Prostate gland (tissue), 2 donors: ENCODE measurements around the gene CARNS1. TPM values are rescaled to one million over a fixed set of nuclear protein-coding genes. Genes with fewer than 3 reads are reported as not detected.

Source experiments
- DNase-seq: peaks from one replicate; pipeline ENCODE4 v3.0.0-alpha.2; 2019; ENCODE audit warnings: low spot score
- H3K27ac ChIP-seq, 2 donors: fragments of 200-600 bp; sonication (generic); 2 replicates each; pipeline ENCODE4 v1.5.1; 2017 to 2019
- H3K27me3 ChIP-seq: fragments of 200-600 bp; sonication (generic); replicated peaks from 2 replicates; pipeline ENCODE4 v1.5.1; 2019; ENCODE audit not compliant: insufficient read depth
- H3K36me3 ChIP-seq, 2 donors: fragments of 200-600 bp; sonication (generic); 1 replicate in 1 of 2; 2 replicates in 1 of 2; pipeline versions ENCODE4 v1.5.1 to v1.8.1; 2017 to 2019
- H3K4me1 ChIP-seq: fragments of 200-600 bp; sonication (generic); replicated peaks from 2 replicates; pipeline ENCODE4 v1.5.1; 2019
- H3K4me3 ChIP-seq, 2 donors: fragments of 200-600 bp; sonication (generic); 2 replicates each; pipeline ENCODE4 v1.5.1; 2017 to 2019
- H3K9me3 ChIP-seq: fragments of 200-600 bp; sonication (generic); 2 replicates; pipeline ENCODE4 v1.5.1; 2017
- POLR2A ChIP-seq: fragments of 450-650 bp; IDR thresholded peaks from one replicate; pipeline ENCODE4 v1.6.1; 2016; ENCODE audit warnings: antibody characterized with exemption, mild to moderate bottlenecking
- POLR2AphosphoS5 ChIP-seq: sonication (generic); formaldehyde crosslinking; IDR thresholded peaks from one replicate; pipeline ENCODE4 v1.6.1; 2017; ENCODE audit warnings: antibody characterized with exemption
- WGBS: methylation state at CpG from one replicate; pipeline ENCODE4 v1.1.5; 2018; 5-methylcytosine and 5-hydroxymethylcytosine counted together
- intact Hi-C: fragments of 100-400 bp; cut with DNase I; formaldehyde crosslinking; loops from one replicate; pipeline ENCODE4 v1.14.2; 2022
- total RNA-seq, 2 donors: library from RNA; depleted of rRNA; stranded (reverse); fragments of >200 nt; gene quantifications; one replicate each; pipeline ENCODE4 v1.1.0, GENCODE V29; 2016
- TF ChIP-seq, protein P1 (sequence below), 4 experiments: fragments of 200-600 bp in 2 of 4; fragments of 450-650 bp in 2 of 4; sonication (generic) in 2 of 4; IDR thresholded peaks; 1 replicate in 3 of 4; 2 replicates in 1 of 4; pipeline ENCODE4 v1.5.1; 2016 to 2019; ENCODE audit warnings: antibody characterized with exemption in 4 of 4, mild to moderate bottlenecking in 2 of 4, moderate library complexity in 2 of 4

CARNS1 gene
- total RNA-seq, 2 donors from 2014 or later = 0.91 to 1.0 TPM

DNA sequence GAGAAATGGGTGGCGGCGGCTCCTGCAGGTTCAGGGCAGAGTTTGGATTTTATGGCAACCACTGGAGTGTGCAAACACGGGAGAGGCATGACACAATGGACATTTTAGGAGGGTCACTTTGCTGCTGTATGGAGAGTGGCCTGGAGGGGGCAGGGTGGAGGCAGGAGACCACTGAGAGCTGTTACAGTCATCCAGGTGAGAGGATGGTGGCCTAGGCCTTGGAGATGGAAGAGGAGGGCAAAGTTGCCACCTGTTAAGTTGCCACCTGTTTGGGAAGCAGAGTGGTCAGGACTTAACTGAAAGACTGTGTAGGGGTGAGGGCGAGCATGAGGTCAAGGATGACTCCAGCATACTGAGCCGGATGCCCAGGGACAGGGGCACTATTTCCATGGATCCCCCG is 26.0 kb upstream of the CARNS1 start:
- Histone ChIP-seq H3K36me3 (no peaks in the 10 kb centered on the region), H3K27ac (no peak overlapping the region), H3K4me3 (no peak overlapping the region), H3K4me1 (peaks cover 8% of the 10 kb centered on the region), H3K27me3 (no peaks in the 10 kb centered on the region), H3K9me3 (no peaks in the 10 kb centered on the region)
- DNase-seq = no peak
- WGBS = 67% methylated on average over 6 of the region's 6 CpGs
- TF ChIP-seq POLR2A = no peak
- TF ChIP-seq POLR2AphosphoS5 = no peak
- TF ChIP-seq, protein P1, sequence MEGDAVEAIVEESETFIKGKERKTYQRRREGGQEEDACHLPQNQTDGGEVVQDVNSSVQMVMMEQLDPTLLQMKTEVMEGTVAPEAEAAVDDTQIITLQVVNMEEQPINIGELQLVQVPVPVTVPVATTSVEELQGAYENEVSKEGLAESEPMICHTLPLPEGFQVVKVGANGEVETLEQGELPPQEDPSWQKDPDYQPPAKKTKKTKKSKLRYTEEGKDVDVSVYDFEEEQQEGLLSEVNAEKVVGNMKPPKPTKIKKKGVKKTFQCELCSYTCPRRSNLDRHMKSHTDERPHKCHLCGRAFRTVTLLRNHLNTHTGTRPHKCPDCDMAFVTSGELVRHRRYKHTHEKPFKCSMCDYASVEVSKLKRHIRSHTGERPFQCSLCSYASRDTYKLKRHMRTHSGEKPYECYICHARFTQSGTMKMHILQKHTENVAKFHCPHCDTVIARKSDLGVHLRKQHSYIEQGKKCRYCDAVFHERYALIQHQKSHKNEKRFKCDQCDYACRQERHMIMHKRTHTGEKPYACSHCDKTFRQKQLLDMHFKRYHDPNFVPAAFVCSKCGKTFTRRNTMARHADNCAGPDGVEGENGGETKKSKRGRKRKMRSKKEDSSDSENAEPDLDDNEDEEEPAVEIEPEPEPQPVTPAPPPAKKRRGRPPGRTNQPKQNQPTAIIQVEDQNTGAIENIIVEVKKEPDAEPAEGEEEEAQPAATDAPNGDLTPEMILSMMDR (IDR thresholded peaks at IDR 0.05) = peak in 3 of 4 experiments; percentile 7 to 50 (median 49)
- intact Hi-C loops = no loop called here

GRCh38 chr11:67390947-67391303 is 24.6 kb upstream of the CARNS1 start:
- no peak for DNase-seq
- H3K9me3 ChIP-seq = no peaks in the 10 kb centered on the region
- 9% methylated on average over 15 of the region's 15 CpGs for WGBS
- no peaks in the 10 kb centered on the region for H3K36me3 ChIP-seq
- TF ChIP-seq, protein P1 (IDR thresholded peaks at IDR 0.05) = no peak
- TF ChIP-seq POLR2AphosphoS5 = no peak
- no peak for TF ChIP-seq POLR2A
- H3K27me3 ChIP-seq = no peaks in the 10 kb centered on the region
- H3K4me3 ChIP-seq = peak overlapping the region; percentile 78 to 88
- peak overlapping the region; percentile 72 to 80 for H3K27ac ChIP-seq
- intact Hi-C loops = no loop called here
- peaks cover 6% of the 10 kb centered on the region for H3K4me1 ChIP-seq

DNA sequence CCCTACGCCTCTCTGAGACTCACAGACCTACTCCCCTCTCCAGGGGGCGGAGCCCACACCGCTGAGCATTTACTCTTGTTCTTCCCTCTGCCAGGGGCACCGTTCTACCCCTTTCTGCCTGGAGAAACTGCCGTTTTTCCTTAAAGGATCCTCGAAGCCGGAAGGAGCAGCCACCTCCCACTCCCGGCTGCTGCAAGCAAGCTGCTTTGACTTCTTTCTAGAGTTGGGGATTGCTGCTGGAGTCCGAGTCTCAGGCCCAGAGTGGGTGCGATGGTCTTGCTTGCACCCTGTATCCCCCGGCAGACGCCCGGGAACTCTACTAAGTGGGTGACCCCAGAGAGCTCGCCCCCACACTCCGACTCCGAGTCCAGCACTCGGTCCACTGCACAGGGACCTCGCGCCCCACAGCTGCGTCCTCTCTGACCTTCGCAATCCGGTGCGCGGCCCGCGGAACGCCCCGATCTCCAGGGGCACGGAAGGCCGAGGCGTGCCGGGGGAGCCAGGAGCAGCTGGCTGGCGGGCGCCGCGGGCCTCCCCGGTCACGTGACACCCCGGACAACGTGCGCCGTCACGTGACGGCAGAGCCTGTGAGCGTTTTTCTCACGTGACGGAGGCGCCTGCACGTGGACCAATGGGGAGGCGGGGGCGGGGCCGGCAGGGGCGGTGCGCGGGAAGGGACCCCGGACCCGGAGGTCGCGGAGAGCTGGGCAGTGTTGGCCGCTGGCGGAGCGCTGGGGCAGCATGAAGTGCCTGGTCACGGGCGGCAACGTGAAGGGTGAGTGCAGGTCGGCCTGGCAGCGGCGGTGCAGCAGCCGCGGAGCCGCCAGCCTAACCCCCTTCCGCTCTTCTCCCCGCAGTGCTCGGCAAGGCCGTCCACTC is 23.9 kb upstream of the CARNS1 start, which contains the start of gene RAD9A:
Gene RAD9A, plus strand, starts transcription at position 683 of the 879 bp plus-strand sequence. Its CDS starts 59 bp downstream, at position 742.
- Histone ChIP-seq H3K36me3 (no peaks in the 10 kb centered on the region), H3K9me3 (no peaks in the 10 kb centered on the region), H3K27me3 (no peaks in the 10 kb centered on the region), H3K4me3 (peak within 1 kb of the TSS; percentile 78 to 88), H3K4me1 (peaks cover 6% of the 10 kb centered on the region), H3K27ac (peak within 1 kb of the TSS; percentile 72 to 80)
- DNase-seq = peak; percentile 93
- intact Hi-C loops = no loop called here
- WGBS = under 1% methylated on average over 69 of the region's 75 CpGs
- TF ChIP-seq POLR2A (peak; percentile 33), POLR2AphosphoS5 (peak; percentile 90)
- TF ChIP-seq, protein P1 (IDR thresholded peaks at IDR 0.05) = peak in 1 of 4 experiments; percentile 16

- Histone ChIP-seq H3K36me3 (no peaks in the 10 kb centered on the region), H3K27ac (peak overlapping the region; percentile 72 to 80), H3K4me1 (peaks cover 6% of the 10 kb centered on the region), H3K27me3 (no peaks in the 10 kb centered on the region), H3K4me3 (peak overlapping the region; percentile 78 to 88), H3K9me3 (no peaks in the 10 kb centered on the region)
- no peak for DNase-seq
- intact Hi-C loops = no loop called here
- TF ChIP-seq POLR2A (no peak), POLR2AphosphoS5 (no peak)
- TF ChIP-seq, protein P1 (IDR thresholded peaks at IDR 0.05) = no peak
- 8% methylated on average over 25 of the region's 31 CpGs for WGBS
Measured at GRCh38 chr11:67392183-67392715, 23.2 kb upstream of the CARNS1 start.
